NCI-H748 treated with DMSO at 0.1 percent for 48 hours (cell line): Measurements from ENCODE around the gene ABCB10.
"Not testable (repeated sequence)": the region's sequence is repeated elsewhere in the genome, so short reads cannot be mapped to it uniquely, and the experiment has no call there.

Experiments
- DNase-seq: peaks from one replicate; lab custom pipeline; 2025; lab: John Stamatoyannopoulos, UW

ABCB10 gene

DNA sequence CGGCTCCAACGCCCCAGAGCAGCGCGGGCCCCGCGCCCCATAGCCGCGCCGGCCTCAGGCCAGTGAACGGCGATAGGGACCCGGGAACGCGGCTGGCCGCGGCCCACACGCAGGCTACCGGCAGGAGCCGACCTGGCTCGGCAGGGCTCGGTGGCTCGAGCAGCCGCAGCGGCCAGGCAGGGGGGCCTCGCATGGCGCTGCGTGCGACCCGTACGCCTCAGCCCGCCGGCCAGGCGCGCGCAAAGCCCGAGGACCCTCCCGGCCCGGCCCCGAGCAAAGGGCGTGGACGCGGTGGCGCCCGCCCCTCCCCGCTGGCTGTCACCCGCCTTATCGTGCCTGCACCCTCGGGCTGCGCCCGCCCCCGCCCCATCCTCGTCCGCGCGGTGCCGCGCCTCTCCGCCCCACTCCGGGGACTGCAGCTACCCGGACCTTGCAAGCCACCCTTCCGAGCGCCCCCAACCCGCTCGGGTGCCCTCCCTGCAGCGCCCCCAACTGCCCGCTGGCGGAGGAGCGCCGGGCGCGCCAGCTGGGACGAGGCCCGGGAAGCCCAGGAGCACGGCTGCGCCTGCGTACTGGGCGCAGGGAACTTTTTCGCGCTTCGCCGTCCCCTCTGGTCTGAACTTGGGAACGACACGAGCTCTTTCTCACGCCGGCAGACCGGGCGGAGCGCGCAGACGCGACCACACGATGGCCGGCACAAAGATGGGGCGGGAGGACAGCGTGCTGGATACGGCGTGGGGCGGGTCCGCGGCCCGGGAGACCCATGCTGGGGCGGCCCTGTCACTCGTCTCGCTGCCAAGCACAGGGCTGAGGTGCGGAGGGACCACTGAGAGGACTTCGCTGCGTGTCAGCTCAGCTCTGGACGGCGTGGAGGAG, at the start of gene ABCB10:
Gene ABCB10 (minus strand): TSS at position 248 of the 876 bp plus-strand sequence. CDS start 55 bp downstream, at position 193.
- peak; percentile 90 for DNase-seq

DNA sequence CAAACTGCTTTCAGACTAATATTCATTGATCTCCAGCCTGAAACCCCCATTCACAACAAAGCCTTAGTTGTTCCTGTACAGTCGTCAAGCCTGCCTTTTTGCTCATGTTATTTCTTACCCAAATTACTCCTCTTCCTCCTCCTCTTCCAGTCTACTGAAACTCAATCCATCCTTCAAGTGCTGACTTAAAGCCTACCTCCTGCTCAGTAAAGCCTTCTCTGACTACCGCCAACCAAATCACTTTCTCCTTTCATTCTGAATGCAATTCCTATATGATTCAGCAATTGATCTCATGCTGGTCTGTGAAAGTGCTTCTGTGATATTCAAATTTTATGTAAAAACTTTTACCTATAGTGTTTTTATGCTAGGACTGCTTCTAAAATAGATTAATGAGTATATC, 48.9 kb upstream of the ABCB10 start:
- DNase-seq, result no peak

DNA sequence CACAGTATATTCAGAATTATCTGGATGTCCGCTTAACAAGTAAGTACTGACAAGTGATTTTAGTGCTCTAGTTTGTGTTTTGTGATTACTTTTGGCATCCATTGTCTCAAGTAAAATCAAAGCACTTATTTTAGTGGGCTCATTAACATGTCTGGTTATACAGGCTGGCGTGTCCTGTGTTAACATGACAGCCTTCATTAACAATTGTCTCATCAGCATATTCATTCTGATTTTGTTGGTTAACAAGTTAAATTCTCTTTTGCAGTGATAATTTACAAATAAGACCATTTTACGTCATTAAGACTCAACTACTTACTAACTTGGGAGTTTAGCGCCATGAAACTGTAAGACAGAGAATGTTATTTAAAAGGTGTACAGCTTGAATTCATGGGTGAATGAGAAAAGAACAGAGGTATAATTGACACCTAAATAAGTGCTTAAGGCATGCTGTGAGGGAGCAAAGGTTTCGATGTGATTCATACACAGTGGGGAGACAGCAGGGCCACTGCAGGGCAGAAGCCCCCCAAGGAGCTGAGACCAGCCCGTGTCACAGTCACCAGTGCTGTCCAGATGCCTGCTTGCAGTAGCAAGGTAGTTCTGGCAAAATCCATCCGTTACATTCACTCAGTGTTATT, 45.0 kb upstream of the ABCB10 start:
- no peak for DNase-seq

DNA sequence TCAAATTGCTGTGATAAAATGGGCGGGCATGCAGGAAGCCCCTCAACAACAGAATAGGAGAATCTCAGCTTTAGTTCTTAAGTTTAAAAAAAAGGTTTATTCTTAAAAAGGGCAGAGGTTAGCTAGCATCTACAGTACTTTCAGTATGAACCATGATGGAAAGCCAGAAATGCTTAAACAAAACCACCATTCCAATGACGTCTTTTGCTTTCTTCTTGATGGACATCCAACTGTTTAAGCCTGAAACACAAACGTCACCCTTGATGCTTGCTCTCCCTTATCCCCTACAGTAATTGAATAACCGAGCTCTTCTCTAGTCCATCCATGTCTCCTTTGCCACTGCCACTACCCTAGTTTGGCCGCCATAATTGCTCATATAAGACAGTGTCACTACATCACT, 41.7 kb upstream of the ABCB10 start:
- no peak for DNase-seq

DNA sequence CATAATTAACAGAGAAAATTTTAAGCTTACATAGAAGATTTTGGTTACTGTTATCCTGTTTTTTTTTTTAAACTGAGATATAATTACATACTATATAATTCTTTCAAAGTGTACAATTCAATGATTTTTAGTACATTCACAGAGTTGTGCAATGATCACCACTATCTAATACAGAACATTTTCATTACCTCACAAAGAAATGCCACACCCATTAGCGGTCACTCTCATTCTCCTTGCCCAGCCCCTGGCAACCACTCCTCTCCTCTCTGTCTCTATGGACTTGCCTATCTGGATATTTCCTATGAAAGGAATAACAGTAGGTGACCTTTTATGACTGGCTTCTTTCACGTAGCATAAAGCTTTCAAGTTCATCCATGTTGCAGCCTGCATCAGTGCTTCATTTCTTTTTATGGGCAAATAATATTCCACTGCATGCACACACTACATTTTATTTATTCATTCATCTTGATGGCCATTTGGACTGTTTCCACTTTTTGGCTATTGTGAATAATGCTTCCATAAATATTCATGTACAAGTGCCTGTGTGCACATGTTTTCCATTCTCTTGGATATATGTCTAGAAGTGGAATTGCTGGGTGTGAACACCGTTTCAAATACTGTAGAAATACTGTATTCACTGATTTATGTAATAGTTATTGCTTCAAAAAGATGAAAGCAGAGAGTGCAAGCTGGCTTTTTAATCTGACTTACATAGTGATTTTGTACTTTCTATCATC, 40.9 kb upstream of the ABCB10 start:
- no peak for DNase-seq

DNA sequence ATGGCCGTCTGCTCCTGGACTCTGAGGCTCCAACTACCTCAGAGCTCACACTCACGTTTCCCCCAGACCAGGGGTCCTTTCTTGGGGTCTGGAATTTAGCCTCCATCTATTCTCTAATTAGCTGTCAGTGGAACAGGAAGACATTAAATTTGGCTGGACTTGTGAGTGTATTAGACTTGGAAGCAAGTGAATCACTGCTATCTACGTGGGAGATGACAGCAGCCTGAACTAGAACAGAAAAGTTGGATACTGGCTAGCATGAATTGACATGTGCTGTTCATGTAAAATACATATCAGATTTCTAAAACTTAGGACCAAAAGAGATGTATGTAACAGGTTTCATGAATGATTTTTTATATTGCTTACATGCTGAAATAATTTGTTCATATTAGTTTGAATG, 39.4 kb upstream of the ABCB10 start:
- no peak for DNase-seq

DNA sequence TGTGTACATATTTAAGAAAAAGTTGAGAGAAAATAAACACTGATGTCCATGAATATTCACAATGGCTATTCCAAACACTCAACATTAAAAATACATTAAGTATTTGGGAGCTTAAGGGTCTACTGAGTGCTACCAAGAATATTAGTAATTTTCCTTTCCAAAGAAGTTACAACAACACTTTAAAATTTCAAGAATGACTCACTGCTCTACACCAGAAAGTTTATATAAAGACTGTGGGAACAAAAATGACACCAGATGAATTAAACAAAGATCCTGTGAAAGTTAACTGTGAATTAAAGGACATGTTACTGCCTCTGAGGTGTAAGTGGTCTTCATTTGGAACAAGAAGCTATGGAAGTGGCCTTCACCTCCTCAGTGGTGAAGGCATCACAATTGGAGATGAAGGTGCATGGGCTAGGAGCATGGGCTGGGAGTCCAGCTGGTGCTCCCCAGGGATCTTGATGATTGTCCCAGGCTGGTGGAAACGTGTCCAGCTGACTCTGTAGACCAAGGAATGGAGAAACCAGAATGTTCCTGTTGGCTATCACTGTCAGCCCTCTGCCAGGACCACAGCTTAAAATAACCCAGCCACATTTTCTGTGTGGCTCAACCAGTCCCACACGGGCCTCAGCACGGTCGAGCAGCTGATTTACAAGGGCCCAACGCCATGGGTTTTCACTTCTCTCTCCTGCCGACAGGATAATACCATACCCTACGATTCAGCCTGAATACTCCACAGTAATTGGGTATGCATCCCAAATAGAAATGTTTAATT, 38.6 kb upstream of the ABCB10 start:
- no peak for DNase-seq

DNA sequence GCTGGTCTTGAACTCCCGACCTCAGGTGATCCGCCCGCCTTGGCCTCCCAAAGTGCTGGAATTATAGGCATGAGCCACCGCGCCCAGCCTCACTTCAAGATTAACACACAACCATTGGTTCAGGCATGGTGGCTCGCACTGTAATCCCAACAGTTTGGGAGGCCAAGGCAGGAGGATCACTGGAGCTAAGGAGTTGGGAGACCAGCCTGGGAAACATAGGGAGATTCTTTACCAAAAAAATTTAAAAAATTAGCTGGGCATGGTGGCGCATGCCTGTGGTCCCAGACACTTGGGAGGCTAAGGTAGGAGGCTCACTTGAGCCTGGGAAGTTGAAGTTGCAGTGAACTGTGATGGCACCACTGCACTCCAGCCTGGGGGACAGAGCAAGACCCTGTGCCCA, 37.4 kb upstream of the ABCB10 start:
- DNase-seq, result not testable (repeated sequence)

DNA sequence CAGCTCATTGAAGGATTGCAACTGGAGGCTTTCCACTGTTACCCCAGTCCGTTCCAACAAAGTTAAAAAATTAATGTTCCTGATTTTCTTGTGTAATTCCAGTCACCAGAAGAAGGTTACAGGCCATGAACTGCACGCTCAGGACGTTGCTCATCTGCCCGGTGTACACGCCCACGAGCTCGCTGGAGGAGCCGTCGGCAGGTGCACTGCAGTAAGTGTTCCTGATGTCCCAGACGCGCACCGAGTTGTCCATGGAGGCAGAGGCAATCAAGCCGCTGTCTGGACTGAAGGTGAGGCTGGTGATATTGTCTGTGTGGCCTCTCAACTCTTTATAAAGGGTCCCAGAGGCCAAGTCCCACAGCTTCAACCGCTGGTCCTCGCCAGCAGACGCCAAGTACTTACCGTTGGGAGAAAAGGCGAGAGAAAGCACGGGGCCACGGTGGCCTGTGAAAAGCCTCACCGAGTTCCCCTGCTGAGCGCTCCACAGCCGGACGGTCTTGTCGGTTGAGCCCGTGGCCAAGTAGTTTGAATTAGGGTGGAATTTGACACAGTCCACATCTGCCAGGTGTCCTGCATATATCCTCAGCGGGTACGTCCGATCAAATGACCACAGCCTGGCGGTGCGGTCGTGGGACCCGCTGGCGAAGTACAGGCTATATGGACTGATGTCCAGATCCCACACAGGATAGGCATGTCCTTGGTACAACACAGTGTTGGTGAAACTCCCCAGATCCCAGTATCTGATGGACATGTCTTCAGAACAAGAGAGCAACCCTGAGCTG, 35.9 kb upstream of the ABCB10 start:
- no peak for DNase-seq

DNA sequence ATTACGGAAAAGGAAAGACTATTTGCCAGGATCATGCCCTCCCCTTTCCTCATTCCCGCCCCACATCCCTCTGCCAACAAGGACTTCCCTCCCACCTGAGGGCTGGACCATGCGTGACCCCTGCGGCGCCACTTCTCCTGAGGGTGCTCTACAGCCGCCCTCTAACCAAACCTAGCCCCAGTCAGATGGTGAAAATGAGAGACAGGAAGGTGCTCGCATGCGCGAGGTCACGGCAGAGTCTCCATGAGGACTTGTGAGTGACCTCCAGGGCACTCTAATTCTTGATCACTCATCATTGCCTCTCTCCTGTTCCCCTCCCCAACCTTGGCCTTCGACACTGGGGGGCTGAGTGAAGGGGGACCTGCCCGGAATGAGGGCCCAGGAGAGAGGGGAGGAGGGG, 35.3 kb upstream of the ABCB10 start:
- no peak for DNase-seq

DNA sequence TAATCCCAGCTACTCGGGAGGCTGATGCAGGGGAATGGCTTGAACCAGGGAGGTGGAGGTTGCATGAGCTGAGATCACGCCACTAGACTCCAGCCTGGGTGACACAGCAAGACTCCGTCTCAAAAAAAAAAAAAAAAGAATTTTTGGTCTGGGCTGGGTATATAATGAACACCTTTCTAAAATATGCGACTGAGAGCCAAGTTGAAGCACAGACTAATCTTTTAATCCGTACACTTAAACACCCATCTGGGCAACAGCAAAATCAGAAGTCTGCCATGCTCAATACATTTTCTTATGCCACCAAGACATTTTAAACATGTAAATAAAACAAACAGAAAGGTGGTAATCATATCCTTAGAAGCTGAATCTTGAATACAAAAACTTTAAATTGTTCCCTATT, 31.6 kb upstream of the ABCB10 start:
- no peak for DNase-seq

DNA sequence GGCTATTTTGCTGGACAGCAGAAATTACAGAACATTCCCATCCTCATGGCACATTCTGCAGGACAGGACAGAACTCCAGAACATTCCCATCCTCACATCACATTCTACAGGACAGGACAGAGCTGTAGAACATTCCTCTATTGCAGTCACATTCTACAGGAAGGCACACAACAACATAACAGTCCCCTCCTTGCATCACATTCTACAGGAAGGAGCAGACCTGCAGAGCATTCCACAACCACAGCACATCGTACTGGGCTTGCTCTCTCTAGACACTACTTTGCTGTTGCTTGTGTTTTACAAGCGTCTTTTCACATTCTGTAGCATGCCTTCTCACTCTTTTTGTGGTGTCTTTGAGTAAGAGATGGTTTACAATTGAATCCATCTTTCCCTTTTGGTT, 26.8 kb upstream of the ABCB10 start:
- no peak for DNase-seq

DNA sequence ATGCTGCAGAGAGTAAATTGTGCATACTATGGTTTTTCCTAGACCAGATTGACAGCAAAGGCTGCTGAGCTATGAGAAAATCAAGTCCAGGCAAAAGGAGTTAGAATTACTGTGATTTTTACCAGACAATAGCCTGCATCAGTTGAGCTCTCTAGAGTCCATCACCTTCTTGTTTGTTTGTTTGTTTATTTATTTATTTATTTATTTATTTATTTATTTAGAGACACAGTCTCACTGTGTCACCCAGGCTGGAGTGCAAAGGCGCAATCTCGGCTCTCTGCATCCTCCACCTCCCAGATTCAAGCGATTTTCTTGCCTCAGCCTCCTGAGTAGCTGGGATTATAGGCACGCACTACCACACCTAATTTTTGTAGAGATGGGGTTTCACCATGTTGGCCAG, 24.2 kb upstream of the ABCB10 start:
- DNase-seq, result no peak

DNA sequence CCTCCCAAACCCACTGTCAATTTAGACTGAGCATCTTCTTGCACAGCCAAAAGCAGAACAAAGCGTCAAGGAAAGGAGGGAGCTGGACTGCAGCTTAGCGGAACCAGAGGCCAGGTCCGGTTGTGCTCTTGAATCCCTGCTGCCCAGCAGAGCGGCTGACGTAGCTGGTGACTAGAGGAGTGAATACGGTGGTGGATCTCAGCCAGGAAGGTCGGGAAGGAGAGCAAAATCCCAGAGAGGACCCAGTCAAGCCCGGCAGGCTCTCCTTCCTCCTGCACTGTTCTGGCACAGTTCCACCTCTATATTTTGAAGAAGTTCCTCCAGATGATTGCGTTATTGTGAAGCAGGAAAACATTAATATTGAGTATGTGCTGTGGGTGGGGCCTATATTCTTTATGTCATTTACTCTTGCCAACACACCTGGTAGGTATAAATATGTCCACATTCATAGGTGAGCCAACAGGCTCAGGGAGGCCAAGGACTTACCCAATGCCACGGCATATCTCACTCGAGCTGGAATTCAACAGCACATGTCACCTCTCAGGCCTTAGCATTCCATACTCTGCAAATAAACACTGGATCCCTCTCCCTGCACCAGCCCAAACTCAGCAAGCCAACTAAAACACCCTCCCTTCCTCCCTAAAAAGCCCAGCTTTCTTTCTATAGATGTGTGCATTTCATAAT, 23.6 kb upstream of the ABCB10 start:
- no peak for DNase-seq

DNA sequence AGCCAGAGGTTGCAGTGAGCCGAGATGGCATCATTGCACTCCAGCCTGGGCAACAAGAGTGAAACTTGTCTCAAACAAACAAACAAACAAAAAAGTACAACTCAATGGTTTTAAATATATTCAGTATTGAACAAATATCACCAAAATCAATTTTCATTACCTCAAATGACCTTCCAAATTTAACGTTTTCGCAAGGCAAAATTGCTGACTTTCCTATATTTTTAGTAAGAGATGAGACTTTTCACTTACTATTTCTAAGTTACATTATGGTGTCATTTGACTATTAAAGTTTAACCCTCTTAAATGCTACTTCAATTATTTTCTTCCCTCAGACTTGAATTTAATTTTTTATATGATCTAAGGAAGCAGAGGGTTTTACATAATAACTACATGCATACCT, 23.0 kb upstream of the ABCB10 start:
- no peak for DNase-seq

DNA sequence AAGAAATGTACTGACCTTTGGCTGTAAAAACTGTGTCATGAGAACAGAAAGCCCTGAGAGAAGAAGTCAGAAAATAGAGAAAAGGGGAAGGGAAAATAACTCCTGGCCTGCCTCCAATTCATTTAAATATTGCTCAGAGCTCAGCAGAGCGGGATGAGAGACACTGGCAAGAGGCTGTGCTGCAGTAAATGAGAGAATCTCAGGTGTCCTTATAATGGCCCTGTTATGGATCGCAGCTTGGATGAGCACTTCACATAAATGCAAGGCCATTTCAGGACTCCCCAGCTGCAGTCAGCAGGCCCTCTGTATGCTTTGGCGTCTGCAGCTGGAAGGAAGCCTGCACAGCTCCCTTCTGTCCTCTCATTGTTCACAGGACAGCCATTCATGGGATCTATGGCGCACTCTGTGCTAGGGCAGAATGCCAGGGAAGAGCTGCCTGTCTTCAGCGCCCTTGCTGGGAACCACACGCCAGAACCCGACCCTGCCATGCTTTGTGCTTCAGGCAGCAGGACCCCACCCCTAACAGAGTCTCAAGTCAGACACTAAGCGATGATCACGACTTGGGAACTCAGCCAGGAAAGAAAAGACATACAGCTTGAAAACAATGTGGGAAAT, 20.7 kb upstream of the ABCB10 start:
- peak; percentile 10 for DNase-seq

DNA sequence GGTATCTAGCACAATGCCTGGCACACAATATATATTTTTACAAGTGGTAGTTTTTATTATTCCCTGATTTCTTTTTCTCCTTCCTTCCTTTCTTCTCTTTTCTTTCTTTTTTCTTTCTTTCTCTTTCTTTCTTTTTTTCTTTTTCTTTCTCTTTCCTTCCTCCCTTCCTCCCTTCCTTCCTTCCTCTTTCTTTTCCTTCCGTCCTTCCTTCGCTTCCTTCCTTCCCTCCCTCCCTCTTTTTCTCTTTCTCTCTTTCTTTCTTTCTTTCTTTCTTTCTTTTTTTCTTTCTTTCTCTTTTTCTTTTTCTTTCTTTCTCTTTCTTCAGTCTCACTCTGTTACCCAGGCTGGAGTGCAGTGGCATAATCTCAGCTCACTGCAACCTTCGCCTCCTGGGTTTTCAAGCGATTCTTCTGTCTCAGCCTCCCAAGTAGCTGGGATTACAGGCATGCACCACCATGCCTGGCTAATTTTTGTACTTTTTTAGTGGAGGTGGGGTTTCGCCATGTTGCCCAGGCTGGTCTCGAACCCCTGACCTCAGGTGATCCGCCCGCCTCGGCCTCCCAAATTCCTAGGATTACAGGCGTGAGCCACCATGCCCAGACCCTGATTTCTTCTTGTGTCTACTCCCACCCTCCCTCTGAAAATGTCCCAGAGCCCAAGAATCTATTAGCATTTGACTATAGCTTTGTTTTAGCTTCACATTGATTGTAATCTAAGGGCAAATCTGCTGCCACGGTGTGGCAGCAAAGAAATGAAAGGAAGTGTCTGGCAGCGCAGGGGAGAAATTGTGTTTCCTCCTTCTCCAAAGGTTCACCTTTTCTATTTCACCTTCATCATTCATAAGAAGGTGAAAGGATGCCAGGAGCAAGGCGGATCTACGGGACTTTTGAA, 19.9 kb upstream of the ABCB10 start:
- no peak for DNase-seq

DNA sequence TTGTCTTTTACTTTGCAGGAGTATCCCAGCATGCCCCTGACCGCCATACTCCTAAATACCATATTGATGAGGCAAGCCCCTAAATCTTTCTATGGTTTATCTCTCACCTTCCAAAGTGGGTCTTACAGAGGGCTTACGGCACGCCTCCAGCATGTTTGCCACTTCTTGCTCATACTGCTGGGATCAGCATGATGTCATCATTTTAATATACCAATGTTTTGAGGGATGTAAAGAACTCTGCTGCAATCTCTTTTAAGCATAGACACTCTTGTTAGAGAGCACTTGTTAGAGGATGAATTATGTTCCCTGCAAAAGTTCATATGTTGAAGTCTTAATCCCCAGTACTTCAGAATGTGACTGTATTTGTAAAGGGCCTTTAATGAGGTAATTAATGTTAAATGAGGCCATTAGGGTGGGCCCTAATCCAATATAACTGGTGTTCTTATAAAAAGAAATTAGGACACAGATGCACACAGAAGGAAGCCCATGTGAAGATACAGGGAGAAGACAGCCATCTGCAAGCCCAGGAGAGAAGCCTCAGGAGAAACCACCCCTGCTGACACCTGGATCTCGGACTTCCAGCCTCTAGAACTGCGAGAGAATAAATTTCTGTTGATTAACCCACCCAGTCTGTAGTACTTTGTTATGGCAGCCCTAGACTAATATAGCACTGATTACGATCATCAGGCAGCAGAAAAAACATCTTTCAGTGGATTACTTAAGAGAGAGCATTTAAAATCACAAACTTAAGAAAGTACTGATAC, 16.4 kb upstream of the ABCB10 start:
- DNase-seq, result no peak
